Activated naive CD4-positive, alpha-beta T cell treated with anti-CD3 and anti-CD28 coated beads, Interleukin-2, amount 50 U/mL, for 16 hours (primary cell): ENCODE results near the gene NCR1.
"Not testable (repeated sequence)": the region's sequence is repeated elsewhere in the genome, so short reads cannot be mapped to it uniquely, and the experiment has no call there.

Experiments used
- DNase-seq: peaks from one replicate; pipeline ENCODE4 v3.0.0-alpha.2; 2020

Gene NCR1

DNA sequence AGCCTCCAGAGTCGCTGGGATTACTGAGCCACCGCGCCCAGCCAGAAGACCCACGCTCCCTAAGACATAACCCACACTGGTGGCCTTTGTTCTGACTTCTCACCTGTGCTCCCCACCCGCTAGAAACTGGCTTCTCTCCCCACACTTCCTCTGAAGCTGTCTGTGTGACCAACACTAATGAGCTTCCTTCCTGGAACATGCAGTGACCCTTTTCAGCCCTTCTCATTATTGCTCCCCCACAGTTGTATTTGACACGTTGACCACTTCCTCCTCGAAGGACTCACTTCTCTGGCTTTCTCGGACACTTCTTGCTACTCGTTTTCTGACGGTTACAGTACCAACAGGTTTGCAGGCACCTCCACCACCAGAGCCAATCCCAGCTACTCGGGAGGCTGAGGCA is 10.9 kb downstream of the NCR1 start:
- no peak for DNase-seq

- DNase-seq: no peak
These were observed 12.6 kb downstream of the NCR1 start for GRCh38 chr19:54918499-54918898.

GRCh38 chr19:54919646-54920563 is 14.0 kb downstream of the NCR1 start:
- not testable (repeated sequence) for DNase-seq

DNA sequence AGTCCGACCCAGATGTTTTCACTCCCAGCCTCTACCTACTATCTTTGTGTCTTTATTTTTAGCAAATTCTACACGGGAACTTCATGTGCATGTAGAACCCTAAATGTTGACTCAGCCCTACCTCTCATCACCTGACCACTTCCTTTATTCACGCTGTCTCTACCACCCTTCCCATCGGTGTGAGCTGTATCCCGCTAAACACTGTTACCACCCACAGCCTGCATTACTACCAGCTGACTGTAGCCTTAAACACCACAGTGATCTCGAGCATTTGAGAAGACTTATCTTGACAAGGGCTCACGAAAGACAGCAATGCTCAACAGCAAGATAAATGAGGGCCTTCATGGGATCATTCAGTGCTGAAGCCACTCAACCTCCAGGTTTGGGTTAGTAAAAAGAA is 15.1 kb downstream of the NCR1 start:
- no peak for DNase-seq

- DNase-seq: no peak
These were observed 17.3 kb downstream of the NCR1 start for GRCh38 chr19:54923276-54923675.

DNA sequence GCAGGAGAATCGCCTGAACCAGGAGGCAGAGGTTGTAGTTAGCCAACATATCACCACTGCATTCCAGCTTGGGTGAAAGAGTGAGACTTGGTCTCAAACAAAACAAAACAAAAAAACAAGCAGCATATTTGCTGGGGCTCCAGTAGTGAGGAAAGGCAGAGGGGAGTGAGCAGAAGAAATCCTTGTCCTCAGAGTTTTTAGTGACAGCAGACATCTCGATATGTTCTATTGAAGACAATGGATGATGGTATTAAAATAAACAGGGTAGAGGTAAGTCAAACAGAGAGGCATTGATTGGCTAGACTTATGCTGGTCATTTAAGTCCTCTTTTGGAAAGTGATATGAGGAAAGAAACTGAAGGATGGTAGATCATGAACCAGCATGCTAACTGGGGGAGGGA is 22.4 kb downstream of the NCR1 start:
- no peak for DNase-seq

DNA sequence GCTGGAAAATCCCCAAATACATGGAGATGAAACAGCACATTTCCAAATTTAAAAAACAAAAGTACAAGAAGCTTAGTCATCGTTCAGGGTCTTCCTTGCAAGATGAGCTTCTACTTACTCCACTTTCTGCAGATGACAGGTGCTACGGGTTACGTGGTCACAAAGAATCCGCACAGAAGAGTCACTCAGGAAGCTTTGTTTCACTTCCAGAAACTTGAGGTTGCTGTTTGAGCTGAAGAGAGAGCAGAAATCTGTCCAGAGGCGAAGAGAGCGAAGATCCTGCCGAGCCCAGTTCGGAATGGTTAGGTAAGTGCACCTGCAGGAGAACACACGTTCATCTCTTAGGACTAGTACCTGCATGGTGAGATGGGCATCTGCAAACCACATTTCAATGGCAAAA is 32.0 kb downstream of the NCR1 start:
- DNase-seq: no peak

DNA sequence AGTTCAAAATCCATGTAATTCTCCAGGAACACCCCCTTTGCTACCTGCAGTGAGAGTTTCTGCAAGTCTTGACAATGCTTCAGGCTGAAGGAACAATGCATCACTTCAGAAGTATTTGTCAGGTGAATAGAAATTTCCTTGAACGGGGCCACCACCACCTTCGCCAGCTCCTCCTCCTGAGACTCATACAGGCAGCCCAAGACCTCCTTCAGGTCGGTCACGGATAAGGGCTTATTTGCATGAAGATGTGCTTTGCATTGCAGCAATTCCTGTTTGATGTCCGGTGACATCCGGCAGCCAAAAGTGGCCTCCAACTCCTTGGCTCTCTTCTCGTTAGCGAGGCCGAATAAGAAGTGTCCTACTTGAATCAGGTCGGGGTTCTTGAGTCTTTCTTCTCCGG is 33.0 kb downstream of the NCR1 start:
- DNase-seq: no peak

- not testable (repeated sequence) for DNase-seq
These were observed 33.6 kb downstream of the NCR1 start for GRCh38 chr19:54939538-54939937.

DNA sequence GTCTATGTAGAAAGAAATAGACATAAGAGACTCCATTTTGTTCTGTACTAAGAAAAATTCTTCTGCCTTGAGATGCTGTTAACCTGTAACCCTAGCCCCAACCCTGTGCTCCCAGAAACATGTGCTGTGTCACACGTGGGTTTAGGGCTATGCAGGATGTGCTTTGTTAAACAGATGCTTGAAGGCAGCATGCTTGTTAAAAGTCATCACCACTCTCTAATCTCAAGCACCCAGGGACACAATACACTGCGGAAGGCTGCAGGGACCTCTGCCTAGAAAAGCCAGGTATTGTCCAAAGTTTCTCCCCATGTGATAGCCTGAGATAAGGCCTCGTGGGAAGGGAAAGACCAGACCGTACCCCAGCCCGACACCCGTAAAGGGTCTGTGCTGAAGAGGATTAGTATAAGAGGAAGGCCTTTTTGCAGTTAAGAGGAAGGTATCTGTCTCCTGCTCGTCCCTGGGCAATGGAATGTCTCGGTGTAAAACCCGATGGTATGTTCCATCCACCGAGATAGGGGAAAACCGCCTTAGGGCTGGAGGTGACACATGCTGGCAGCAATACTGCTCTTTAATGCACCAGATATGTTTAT is 37.9 kb downstream of the NCR1 start:
- not testable (repeated sequence) for DNase-seq

GRCh38 chr19:54947381-54947780 is 41.4 kb downstream of the NCR1 start, which contains the start of gene NLRP7:
Gene NLRP7 (minus strand): TSS chr19:54947530.
- no peak for DNase-seq

DNA sequence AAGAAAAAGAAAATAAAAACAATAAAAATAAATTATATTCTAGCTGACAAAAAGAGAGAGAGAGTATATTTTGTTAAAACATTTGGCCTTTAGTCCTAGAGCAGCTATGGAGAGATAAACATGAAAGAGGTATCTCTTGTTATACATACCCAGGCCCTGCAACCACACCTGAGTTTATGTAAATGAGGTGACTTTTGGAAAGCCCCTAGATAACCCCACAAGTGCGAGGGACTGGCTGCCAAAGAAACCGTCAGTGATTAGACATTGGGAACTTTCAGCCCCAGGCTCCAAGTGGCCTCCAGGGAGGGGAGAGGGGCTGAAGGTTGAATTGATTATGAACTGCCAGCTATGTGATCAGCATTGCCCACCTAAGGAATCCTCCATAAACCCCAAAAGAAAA is 43.5 kb downstream of the NCR1 start:
- no peak for DNase-seq

- DNase-seq: not testable (repeated sequence)
These were observed 44.6 kb downstream of the NCR1 start for GRCh38 chr19:54950580-54950979.

- DNase-seq: no peak
These were observed 46.8 kb downstream of the NCR1 start for GRCh38 chr19:54952591-54953344.

DNA sequence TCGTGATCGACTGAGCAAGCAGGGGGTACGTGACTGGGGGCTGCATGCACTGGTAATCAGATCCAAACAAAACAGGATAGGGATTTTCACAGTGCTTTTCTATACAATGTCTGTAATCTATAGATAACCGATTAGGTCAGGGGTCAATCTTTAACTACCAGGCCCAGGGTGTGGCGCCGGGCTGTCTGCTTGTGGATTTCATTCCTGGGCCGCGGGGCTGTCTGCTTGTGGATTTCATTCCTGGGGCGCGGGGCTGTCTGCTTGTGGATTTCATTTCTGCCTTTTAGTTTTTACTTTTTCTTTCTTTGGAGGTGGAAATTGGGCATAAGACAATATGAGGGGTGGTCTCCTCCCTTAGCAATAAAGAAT is 47.4 kb downstream of the NCR1 start:
- not testable (repeated sequence) for DNase-seq

- DNase-seq: no peak
These were observed 49.4 kb downstream of the NCR1 start for GRCh38 chr19:54955376-54955775.

GRCh38 chr19:54959840-54960239 is 53.9 kb downstream of the NCR1 start:
- no peak for DNase-seq
